Endodermal cell (in vitro differentiated cells): ENCODE data around the gene UBN1. TPM values are rescaled to one million over a fixed set of nuclear protein-coding genes. Genes with fewer than 3 reads are reported as not detected.

ENCODE experiments used
- DNase-seq: peaks from one replicate; pipeline ENCODE4 v3.0.0-alpha.2; 2017
- H3K27ac ChIP-seq: 2 replicates; pipeline ENCODE4 v1.5.1; 2013; ENCODE audit warnings: mild to moderate bottlenecking, low read depth, low read length, moderate library complexity
- H3K27me3 ChIP-seq: 2 replicates; pipeline ENCODE4 v1.6.1; 2013; ENCODE audit warnings: mild to moderate bottlenecking, low read length, moderate library complexity; ENCODE audit not compliant: insufficient read depth, control insufficient read depth, poor library complexity, severe bottlenecking
- H3K36me3 ChIP-seq: 2 replicates; pipeline ENCODE4 v1.7.0; 2013; ENCODE audit warnings: mild to moderate bottlenecking, low read length, moderate library complexity; ENCODE audit not compliant: control insufficient read depth, insufficient read depth
- H3K4me1 ChIP-seq: one replicate; pipeline ENCODE4 v1.7.0; 2013; ENCODE audit warnings: low read length; ENCODE audit not compliant: control insufficient read depth, insufficient read depth
- H3K4me3 ChIP-seq: 2 replicates; pipeline ENCODE4 v1.5.1; 2013; ENCODE audit warnings: mild to moderate bottlenecking, low read length, moderate library complexity
- H3K9ac ChIP-seq: 2 replicates; pipeline ENCODE4 v1.6.1; 2013; ENCODE audit warnings: mild to moderate bottlenecking, low read length, moderate library complexity; ENCODE audit not compliant: poor library complexity, severe bottlenecking; ENCODE audit errors: extremely low read depth
- H3K9me3 ChIP-seq: 2 replicates; pipeline ENCODE4 v1.6.1; 2013; ENCODE audit warnings: mild to moderate bottlenecking, low read length, moderate library complexity; ENCODE audit not compliant: control insufficient read depth
- H3K27ac Mint-ChIP-seq: 2 replicates; pipeline ENCODE4 v1.8.0; 2020; ENCODE audit warnings: mixed read lengths
- H3K27me3 Mint-ChIP-seq: 2 replicates; pipeline ENCODE4 v1.8.0; 2021; ENCODE audit warnings: mild to moderate bottlenecking, mixed read lengths; ENCODE audit not compliant: insufficient read depth
- H3K36me3 Mint-ChIP-seq: 2 replicates; pipeline ENCODE4 v1.8.0; 2020; ENCODE audit warnings: low read depth, mixed read lengths
- H3K4me1 Mint-ChIP-seq: 2 replicates; pipeline ENCODE4 v1.8.0; 2020; ENCODE audit warnings: mixed read lengths
- H3K4me3 Mint-ChIP-seq: 2 replicates; pipeline ENCODE4 v1.8.0; 2020; ENCODE audit warnings: mild to moderate bottlenecking, moderate library complexity, mixed read lengths
- H3K9me3 Mint-ChIP-seq: 2 replicates; pipeline ENCODE4 v1.8.0; 2020; ENCODE audit warnings: mild to moderate bottlenecking, mixed read lengths
- CTCF ChIP-seq: fragments of 200-600 bp; sonication (generic); conservative IDR thresholded peaks from 2 replicates; pipeline ENCODE4 v1.5.0; 2021; ENCODE audit warnings: antibody characterized with exemption, mild to moderate bottlenecking
- WGBS, 2 experiments: methylation state at CpG; one replicate each; pipeline versions ENCODE4 v1.1.5 to v1.1.7; 2013; ENCODE audit warnings: missing lambda C conversion rate in 2 of 2, mixed read lengths in 1 of 2; ENCODE audit not compliant: insufficient coverage in 1 of 2, insufficient read length in 1 of 2; 5-methylcytosine and 5-hydroxymethylcytosine counted together
- total RNA-seq, 2 donors: library from RNA; stranded (reverse); fragmentation: NEBNext Ultra II Directional in 1 of 2; extraction: Animal tissue kit (Norgen Biotek cat#: 25700) in 1 of 2; gene quantifications; 2 replicates in 1 of 2; 3 replicates in 1 of 2; pipeline ENCODE4 v1.2.1, GENCODE V29; 2021

The UBN1 gene
- total RNA-seq, 2 donors from 2014 or later, result 36.8 to 46.7 TPM

- peaks cover 23% of the 10 kb centered on the region for H3K36me3 ChIP-seq
- H3K4me3 Mint-ChIP-seq, result no peak overlapping the region
- no peak overlapping the region for H3K27ac ChIP-seq
- no peak overlapping the region for H3K27ac Mint-ChIP-seq
- no peaks in the 10 kb centered on the region for H3K9me3 Mint-ChIP-seq
- H3K36me3 Mint-ChIP-seq, result peaks cover 62% of the 10 kb centered on the region
- no peak for TF ChIP-seq CTCF
- no peaks in the 10 kb centered on the region for H3K27me3 Mint-ChIP-seq
- no peaks in the 10 kb centered on the region for H3K27me3 ChIP-seq
- DNase-seq, result no peak
- no peaks in the 10 kb centered on the region for H3K9me3 ChIP-seq
- H3K4me3 ChIP-seq, result no peak overlapping the region
- WGBS, 2 experiments, result 93 to 97% methylated on average over 13 to 16 of the region's 16 CpGs
- H3K9ac ChIP-seq, result no peak overlapping the region
- no peaks in the 10 kb centered on the region for H3K4me1 ChIP-seq
- H3K4me1 Mint-ChIP-seq, result no peaks in the 10 kb centered on the region
Observed at GRCh38 chr16:4891097-4891885, 44.0 kb downstream of the UBN1 start.

DNA sequence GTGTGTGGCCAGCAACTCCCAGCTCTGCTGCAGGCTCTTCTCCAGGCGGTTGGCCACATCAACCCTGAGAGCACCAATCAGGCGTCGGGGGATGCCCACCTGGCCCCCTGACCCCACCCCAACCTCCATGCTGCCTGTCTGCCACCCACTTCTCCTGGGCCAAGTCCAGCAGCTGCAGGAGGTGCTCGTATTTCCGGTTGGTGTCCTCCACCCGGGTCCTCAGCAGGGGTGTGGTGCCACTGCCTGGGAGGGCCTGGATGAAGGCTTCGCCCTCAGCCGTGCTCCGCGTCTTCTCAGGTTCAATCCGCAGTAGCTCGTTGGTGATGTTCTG is 44.6 kb downstream of the UBN1 start:
- no peaks in the 10 kb centered on the region for H3K4me1 ChIP-seq
- H3K36me3 ChIP-seq, result peaks cover 21% of the 10 kb centered on the region
- no peaks in the 10 kb centered on the region for H3K27me3 ChIP-seq
- Mint-ChIP-seq H3K27ac (no peak overlapping the region), H3K27me3 (no peaks in the 10 kb centered on the region), H3K9me3 (no peaks in the 10 kb centered on the region), H3K4me1 (no peaks in the 10 kb centered on the region), H3K4me3 (no peak overlapping the region), H3K36me3 (peaks cover 62% of the 10 kb centered on the region)
- no peak overlapping the region for H3K27ac ChIP-seq
- no peak for TF ChIP-seq CTCF
- DNase-seq, result no peak
- H3K4me3 ChIP-seq, result no peak overlapping the region
- H3K9me3 ChIP-seq, result no peaks in the 10 kb centered on the region
- H3K9ac ChIP-seq, result no peak overlapping the region
- 87 to 90% methylated on average over 11 to 12 of the region's 12 CpGs for WGBS, 2 experiments

DNA sequence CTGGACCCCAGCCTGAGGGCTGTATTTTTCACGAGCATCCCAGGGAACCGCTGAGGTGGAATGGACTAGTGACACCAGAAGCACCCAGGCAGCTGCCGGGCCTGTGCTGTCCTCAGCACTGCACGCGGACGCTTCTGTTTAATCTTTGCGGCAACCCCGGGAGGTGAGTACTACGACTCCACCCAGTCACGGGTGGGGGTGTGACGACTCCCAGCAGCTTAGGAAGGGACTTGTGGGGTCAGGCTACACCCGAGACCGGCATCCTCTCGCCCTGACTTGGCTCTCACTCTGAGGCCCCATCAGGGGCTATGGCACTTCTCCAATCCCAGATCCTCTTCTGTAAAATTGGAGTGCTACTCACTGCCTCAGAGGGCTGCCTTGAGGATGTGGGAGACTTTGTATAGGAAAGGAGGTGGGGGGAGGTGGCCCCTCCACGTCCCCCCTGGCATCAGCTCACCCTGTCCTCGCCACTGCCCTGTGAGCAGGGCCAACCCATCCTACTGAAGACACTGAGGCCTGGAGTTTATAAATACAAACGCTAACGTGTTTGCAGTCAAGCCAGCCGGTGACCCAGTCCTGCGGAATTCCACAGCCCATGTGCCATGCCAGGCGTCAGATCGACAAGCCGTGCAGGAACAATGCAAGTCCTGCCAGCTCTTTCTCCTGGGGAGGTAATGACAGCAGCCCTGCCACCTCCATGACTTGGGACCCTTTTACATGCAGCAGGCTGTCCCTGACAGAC is 45.3 kb downstream of the UBN1 start:
- Histone ChIP-seq H3K27me3 (no peaks in the 10 kb centered on the region), H3K4me1 (no peaks in the 10 kb centered on the region), H3K4me3 (no peak overlapping the region), H3K36me3 (peaks cover 14% of the 10 kb centered on the region), H3K9ac (no peak overlapping the region), H3K27ac (no peak overlapping the region), H3K9me3 (no peaks in the 10 kb centered on the region)
- DNase-seq, result no peak
- Mint-ChIP-seq H3K9me3 (no peaks in the 10 kb centered on the region), H3K4me1 (no peaks in the 10 kb centered on the region), H3K27me3 (no peaks in the 10 kb centered on the region), H3K36me3 (peaks cover 61% of the 10 kb centered on the region), H3K4me3 (no peak overlapping the region), H3K27ac (no peak overlapping the region)
- no peak for TF ChIP-seq CTCF
- WGBS, 2 experiments, result 84 to 88% methylated on average over 14 to 23 of the region's 23 CpGs
